ENCODE measurements around the gene TMEM132D. TPM values are rescaled to one million over a fixed set of nuclear protein-coding genes. Genes with fewer than 3 reads are reported as not detected.

Gene TMEM132D
- total RNA-seq, 2 donors from 2014 or later, result 4.4 to 14.2 TPM

GRCh38 chr12:129089576-129089975 lies 814.2 kb downstream of the TMEM132D start:
- Mint-ChIP-seq H3K36me3 (ENCODE audit: low read depth) (peaks cover 2% of the 10 kb centered on the region), H3K4me3 (no peak overlapping the region), H3K9me3 (peaks cover 8% of the 10 kb centered on the region), H3K4me1 (no peaks in the 10 kb centered on the region), H3K27me3 (ENCODE audit: insufficient read depth) (no peaks in the 10 kb centered on the region), H3K27ac (no peak overlapping the region)
- no peaks in the 10 kb centered on the region for H3K27me3 ChIP-seq (ENCODE audit: control insufficient read depth, insufficient read depth, low read length, poor library complexity, severe bottlenecking)
- no peak overlapping the region for H3K4me3 ChIP-seq (ENCODE audit: low read length)
- TF ChIP-seq CTCF (conservative IDR thresholded peaks at IDR 0.05), result no peak
- no peaks in the 10 kb centered on the region for H3K9me3 ChIP-seq (ENCODE audit: control insufficient read depth, low read length)
- no peaks in the 10 kb centered on the region for H3K36me3 ChIP-seq (ENCODE audit: control insufficient read depth, insufficient read depth, low read length)
- no peak for DNase-seq
- H3K4me1 ChIP-seq (ENCODE audit: control insufficient read depth, insufficient read depth, low read length), result no peaks in the 10 kb centered on the region
- H3K27ac ChIP-seq (ENCODE audit: low read depth, low read length), result no peak overlapping the region
- H3K9ac ChIP-seq (ENCODE audit: extremely low read depth, low read length, poor library complexity, severe bottlenecking), result no peak overlapping the region
- WGBS, 2 experiments (ENCODE audit: insufficient coverage in 1 of 2, insufficient read length in 1 of 2), result 92% methylated on average over 6 to 9 of the region's 9 CpGs

GRCh38 chr12:129084875-129085826 lies 818.7 kb downstream of the TMEM132D start:
- H3K27me3 Mint-ChIP-seq (ENCODE audit: insufficient read depth), result no peaks in the 10 kb centered on the region
- H3K4me3 Mint-ChIP-seq, result no peak overlapping the region
- Histone ChIP-seq H3K9ac (ENCODE audit: extremely low read depth, low read length, poor library complexity, severe bottlenecking) (no peak overlapping the region), H3K27me3 (ENCODE audit: control insufficient read depth, insufficient read depth, low read length, poor library complexity, severe bottlenecking) (no peaks in the 10 kb centered on the region), H3K36me3 (ENCODE audit: control insufficient read depth, insufficient read depth, low read length) (no peaks in the 10 kb centered on the region), H3K9me3 (ENCODE audit: control insufficient read depth, low read length) (no peaks in the 10 kb centered on the region), H3K4me1 (ENCODE audit: control insufficient read depth, insufficient read depth, low read length) (no peaks in the 10 kb centered on the region), H3K27ac (ENCODE audit: low read depth, low read length) (no peak overlapping the region), H3K4me3 (ENCODE audit: low read length) (no peak overlapping the region)
- WGBS, 2 experiments (ENCODE audit: insufficient coverage in 1 of 2, insufficient read length in 1 of 2), result 87 to 91% methylated on average over 15 to 20 of the region's 20 CpGs
- H3K4me1 Mint-ChIP-seq, result no peaks in the 10 kb centered on the region
- no peak overlapping the region for H3K27ac Mint-ChIP-seq
- TF ChIP-seq CTCF (conservative IDR thresholded peaks at IDR 0.05), result no peak
- no peak for DNase-seq
- peaks cover 9% of the 10 kb centered on the region for H3K36me3 Mint-ChIP-seq (ENCODE audit: low read depth)
- peaks cover 5% of the 10 kb centered on the region for H3K9me3 Mint-ChIP-seq

GRCh38 chr12:129083121-129083840 lies 820.5 kb downstream of the TMEM132D start:
- H3K27me3 Mint-ChIP-seq (ENCODE audit: insufficient read depth), result peaks cover 4% of the 10 kb centered on the region
- H3K27ac Mint-ChIP-seq, result no peak overlapping the region
- H3K27me3 ChIP-seq (ENCODE audit: control insufficient read depth, insufficient read depth, low read length, poor library complexity, severe bottlenecking), result no peaks in the 10 kb centered on the region
- no peak for TF ChIP-seq CTCF (conservative IDR thresholded peaks at IDR 0.05)
- no peaks in the 10 kb centered on the region for H3K36me3 ChIP-seq (ENCODE audit: control insufficient read depth, insufficient read depth, low read length)
- H3K4me1 ChIP-seq (ENCODE audit: control insufficient read depth, insufficient read depth, low read length), result no peaks in the 10 kb centered on the region
- H3K36me3 Mint-ChIP-seq (ENCODE audit: low read depth), result peaks cover 14% of the 10 kb centered on the region
- no peak overlapping the region for H3K4me3 Mint-ChIP-seq
- H3K9me3 Mint-ChIP-seq, result peaks cover 5% of the 10 kb centered on the region
- 84 to 94% methylated on average over 2 to 7 of the region's 7 CpGs for WGBS, 2 experiments (ENCODE audit: insufficient coverage in 1 of 2, insufficient read length in 1 of 2)
- no peak overlapping the region for H3K9ac ChIP-seq (ENCODE audit: extremely low read depth, low read length, poor library complexity, severe bottlenecking)
- DNase-seq, result peak; percentile 30
- no peak overlapping the region for H3K4me3 ChIP-seq (ENCODE audit: low read length)
- H3K27ac ChIP-seq (ENCODE audit: low read depth, low read length), result no peak overlapping the region
- no peaks in the 10 kb centered on the region for H3K9me3 ChIP-seq (ENCODE audit: control insufficient read depth, low read length)
- H3K4me1 Mint-ChIP-seq, result no peaks in the 10 kb centered on the region
